HG03159 (cell line): ENCODE data around the gene NDUFA13.
A peak's percentile ranks its signal among the peaks of the same experiment; 100 is the strongest.
"Not testable (repeated sequence)": the region's sequence is repeated elsewhere in the genome, so short reads cannot be mapped to it uniquely, and the experiment has no call there.

Experiments used
- ATAC-seq: cut with Tn5 transposase; IDR thresholded peaks from one replicate; pipeline ENCODE4 v1.9.1; 2021; ENCODE audit warnings: mild to moderate bottlenecking, moderate library complexity; ENCODE audit not compliant: unreplicated experiment

The NDUFA13 gene

GRCh38 chr19:19515642-19516519 lies at the start of gene NDUFA13:
Gene NDUFA13, plus strand, starts transcription at chr19:19516225. Its CDS starts 14 bp downstream, at chr19:19516239.
- peak; percentile 87 for ATAC-seq

- no peak for ATAC-seq
Measured at GRCh38 chr19:19468424-19469050, 47.5 kb upstream of the NDUFA13 start.

- no peak for ATAC-seq
Measured at GRCh38 chr19:19470579-19470978, 45.4 kb upstream of the NDUFA13 start.

- no peak for ATAC-seq
Measured at GRCh38 chr19:19471682-19472081, 44.3 kb upstream of the NDUFA13 start.

- ATAC-seq, result not testable (repeated sequence)
Measured at GRCh38 chr19:19472106-19472505, 43.9 kb upstream of the NDUFA13 start.

GRCh38 chr19:19475015-19475765 lies 40.8 kb upstream of the NDUFA13 start:
- ATAC-seq, result no peak

GRCh38 chr19:19475849-19476828 lies 39.9 kb upstream of the NDUFA13 start:
- no peak for ATAC-seq

GRCh38 chr19:19477705-19478383 lies 38.2 kb upstream of the NDUFA13 start:
- ATAC-seq, result no peak

GRCh38 chr19:19480688-19481087 lies 35.3 kb upstream of the NDUFA13 start:
- no peak for ATAC-seq

GRCh38 chr19:19482809-19483596 lies 33.0 kb upstream of the NDUFA13 start:
- ATAC-seq, result no peak

GRCh38 chr19:19485161-19485997 lies 30.6 kb upstream of the NDUFA13 start:
- ATAC-seq, result no peak

GRCh38 chr19:19485998-19486290 lies 30.1 kb upstream of the NDUFA13 start:
- ATAC-seq, result no peak

GRCh38 chr19:19486343-19487076 lies 29.5 kb upstream of the NDUFA13 start:
- no peak for ATAC-seq

GRCh38 chr19:19487077-19487949 lies 28.7 kb upstream of the NDUFA13 start:
- ATAC-seq, result no peak

GRCh38 chr19:19487950-19488874 lies 27.8 kb upstream of the NDUFA13 start:
- ATAC-seq, result no peak
